Hepatocyte (in vitro differentiated cells): ENCODE data around the gene TFIP11.

Source experiments
- EZH2 ChIP-seq: fragments of 200-600 bp; sonication (generic); IDR thresholded peaks from 2 replicates; pipeline ENCODE4 v1.6.1; 2016; ENCODE audit warnings: antibody characterized with exemption, mild to moderate bottlenecking, borderline replicate concordance
- EZH2phosphoT487 ChIP-seq: fragments of 200-600 bp; sonication (generic); IDR thresholded peaks from one replicate; pipeline ENCODE4 v1.6.1; 2018; ENCODE audit warnings: antibody characterized with exemption, mild to moderate bottlenecking, low read depth, moderate library complexity; ENCODE audit not compliant: unreplicated experiment, severe bottlenecking
- TF ChIP-seq, protein P1 (sequence below): fragments of 200-600 bp; sonication (generic); IDR thresholded peaks from 2 replicates; pipeline ENCODE4 v1.5.1; 2016; ENCODE audit warnings: antibody characterized with exemption, mild to moderate bottlenecking; ENCODE audit not compliant: poor library complexity

DNA sequence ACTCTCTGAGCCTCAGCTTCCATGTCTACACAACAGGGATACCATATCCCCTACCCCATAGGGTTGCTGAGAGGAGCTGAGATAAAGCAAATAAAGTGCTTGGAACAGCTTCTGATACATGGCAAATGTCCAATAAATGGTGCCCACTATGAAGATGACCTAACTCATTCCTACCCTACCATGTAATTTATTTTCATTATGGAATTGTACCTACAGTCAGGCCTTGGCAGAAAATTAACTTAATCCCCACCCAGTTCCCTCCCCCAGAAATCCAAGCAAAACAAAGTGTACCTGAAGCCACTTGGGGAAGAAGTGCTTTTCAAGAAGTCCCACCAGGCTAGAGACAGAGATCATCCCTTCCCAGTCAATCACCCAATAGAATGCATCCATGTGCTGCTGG is 17.8 kb downstream of the TFIP11 start:
- TF ChIP-seq, protein P1, sequence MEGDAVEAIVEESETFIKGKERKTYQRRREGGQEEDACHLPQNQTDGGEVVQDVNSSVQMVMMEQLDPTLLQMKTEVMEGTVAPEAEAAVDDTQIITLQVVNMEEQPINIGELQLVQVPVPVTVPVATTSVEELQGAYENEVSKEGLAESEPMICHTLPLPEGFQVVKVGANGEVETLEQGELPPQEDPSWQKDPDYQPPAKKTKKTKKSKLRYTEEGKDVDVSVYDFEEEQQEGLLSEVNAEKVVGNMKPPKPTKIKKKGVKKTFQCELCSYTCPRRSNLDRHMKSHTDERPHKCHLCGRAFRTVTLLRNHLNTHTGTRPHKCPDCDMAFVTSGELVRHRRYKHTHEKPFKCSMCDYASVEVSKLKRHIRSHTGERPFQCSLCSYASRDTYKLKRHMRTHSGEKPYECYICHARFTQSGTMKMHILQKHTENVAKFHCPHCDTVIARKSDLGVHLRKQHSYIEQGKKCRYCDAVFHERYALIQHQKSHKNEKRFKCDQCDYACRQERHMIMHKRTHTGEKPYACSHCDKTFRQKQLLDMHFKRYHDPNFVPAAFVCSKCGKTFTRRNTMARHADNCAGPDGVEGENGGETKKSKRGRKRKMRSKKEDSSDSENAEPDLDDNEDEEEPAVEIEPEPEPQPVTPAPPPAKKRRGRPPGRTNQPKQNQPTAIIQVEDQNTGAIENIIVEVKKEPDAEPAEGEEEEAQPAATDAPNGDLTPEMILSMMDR = no peak
- TF ChIP-seq EZH2phosphoT487 = no peak
- no peak for TF ChIP-seq EZH2
